Inflammatory macrophage (primary cell): ENCODE results near the gene INSYN2B.

Source experiments
- DNase-seq, 2 donors: peaks; one replicate each; pipeline ENCODE4 v3.0.0-alpha.2; 2020 to 2022

The INSYN2B gene

GRCh38 chr5:169970911-169971765 is 9.2 kb downstream of the INSYN2B start:
- peak; percentile 9 to 34 for DNase-seq

- DNase-seq: peak in 1 of 2 donors; percentile 14
These were observed 10.0 kb downstream of the INSYN2B start for GRCh38 chr5:169970339-169970738.

GRCh38 chr5:169964246-169964645 is 16.0 kb downstream of the INSYN2B start:
- DNase-seq: no peak

DNA sequence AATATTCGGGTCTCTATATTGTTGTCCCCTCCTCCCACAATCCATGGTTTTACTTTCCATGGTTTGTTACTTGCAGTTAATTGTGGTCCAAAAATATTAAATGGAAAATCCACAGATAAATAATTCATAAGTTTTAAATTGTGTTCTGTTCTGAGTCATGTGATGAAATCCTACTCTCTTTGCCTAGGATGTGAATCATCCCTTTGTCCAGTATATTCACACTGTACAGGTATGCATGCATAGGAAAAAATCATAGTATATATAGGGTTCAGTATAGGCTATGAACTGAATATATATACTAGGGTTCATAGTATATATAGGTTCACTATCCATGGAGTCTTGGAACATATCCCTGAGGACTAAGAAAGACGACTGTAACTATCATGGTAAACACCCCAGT is 19.6 kb downstream of the INSYN2B start:
- DNase-seq: no peak

- no peak for DNase-seq
These were observed 22.0 kb downstream of the INSYN2B start for GRCh38 chr5:169958278-169958677.

DNA sequence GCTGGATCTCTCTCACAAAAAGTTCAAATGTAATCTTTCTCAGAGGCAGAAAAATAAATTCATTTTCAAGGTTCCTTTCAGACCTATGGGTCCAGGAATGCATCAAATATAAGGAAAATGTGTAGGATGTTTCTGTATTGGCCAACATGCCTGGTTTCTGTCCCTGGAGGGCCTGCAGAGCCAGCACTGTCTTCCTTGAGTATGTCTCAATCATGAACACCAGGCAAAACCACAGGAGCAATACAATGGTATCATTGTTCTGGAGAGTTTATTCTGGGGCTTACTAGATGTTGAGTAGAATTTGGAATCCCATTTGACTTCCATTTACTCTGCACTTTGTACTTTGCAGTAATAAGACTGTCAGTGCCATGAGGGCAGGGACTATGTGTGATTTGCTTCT is 23.5 kb downstream of the INSYN2B start:
- DNase-seq: no peak

DNA sequence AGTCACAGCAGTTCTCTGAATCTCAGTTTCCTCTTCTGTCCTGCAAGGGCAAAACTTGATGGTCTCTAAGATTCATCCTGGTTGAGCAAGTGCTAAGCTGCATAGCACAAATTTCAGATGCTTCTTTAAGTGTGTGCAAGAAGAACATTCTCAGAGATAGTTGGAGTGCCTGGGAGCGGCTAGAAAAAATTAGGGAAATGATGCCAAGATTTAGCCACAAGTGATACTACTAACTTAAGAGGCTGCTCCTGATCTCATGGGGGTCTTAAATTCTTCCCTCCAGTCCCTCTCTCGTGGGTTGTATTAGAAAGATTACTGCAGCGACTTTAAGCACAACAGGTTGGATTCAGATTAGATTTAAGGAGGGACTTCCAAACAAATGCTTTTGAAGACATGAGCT is 24.2 kb downstream of the INSYN2B start:
- no peak for DNase-seq

GRCh38 chr5:169954786-169955185 is 25.5 kb downstream of the INSYN2B start:
- DNase-seq: no peak

GRCh38 chr5:169953196-169953595 is 27.1 kb downstream of the INSYN2B start:
- DNase-seq: peak; percentile 63 to 79

DNA sequence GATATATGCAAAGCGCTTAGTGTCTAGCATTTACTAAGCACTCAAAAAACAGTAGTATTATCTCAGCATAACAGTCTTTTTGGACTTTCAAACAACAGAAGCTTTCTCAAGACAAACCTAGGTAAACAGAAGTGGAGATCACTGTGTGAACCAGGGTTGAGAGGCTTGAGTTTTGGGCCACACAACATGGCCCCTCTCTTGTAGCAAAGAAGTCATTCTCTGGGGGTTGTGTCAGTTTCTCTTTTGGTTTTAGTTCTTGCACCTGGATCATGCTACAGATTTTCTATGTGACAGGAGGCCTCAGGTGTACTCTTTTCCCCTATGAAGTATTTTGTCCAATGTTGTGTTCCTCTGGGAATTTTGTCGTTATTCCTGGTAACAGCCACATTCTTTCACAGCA is 30.0 kb downstream of the INSYN2B start:
- DNase-seq: no peak

DNA sequence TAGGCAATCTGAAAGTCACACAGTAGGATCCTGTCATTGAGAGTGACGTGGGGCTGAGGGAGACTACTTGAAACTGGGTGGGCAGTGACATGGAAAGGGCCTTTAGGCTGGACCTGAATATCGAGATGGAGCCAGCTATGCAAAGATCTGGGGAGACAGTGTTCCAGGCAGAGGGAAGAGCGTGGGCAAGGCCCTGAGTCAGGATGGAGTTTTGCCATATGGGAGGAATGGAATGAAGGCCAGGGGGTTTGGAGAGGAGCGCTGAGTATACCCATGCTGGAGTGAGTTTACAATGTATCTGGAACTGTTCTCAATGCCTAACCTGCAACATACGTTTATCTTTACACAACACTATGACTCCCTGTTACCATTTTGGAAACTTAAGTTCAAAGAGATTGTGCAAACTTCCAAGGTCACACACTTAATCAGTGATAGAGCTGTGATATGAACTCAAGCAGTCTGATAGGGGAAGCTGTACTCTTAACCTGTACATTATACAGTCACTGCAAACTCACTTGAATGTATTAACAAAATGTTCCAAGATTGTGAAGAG is 33.5 kb downstream of the INSYN2B start:
- DNase-seq: no peak

GRCh38 chr5:169945831-169946261 is 34.4 kb downstream of the INSYN2B start:
- DNase-seq: peak; percentile 13 to 34

DNA sequence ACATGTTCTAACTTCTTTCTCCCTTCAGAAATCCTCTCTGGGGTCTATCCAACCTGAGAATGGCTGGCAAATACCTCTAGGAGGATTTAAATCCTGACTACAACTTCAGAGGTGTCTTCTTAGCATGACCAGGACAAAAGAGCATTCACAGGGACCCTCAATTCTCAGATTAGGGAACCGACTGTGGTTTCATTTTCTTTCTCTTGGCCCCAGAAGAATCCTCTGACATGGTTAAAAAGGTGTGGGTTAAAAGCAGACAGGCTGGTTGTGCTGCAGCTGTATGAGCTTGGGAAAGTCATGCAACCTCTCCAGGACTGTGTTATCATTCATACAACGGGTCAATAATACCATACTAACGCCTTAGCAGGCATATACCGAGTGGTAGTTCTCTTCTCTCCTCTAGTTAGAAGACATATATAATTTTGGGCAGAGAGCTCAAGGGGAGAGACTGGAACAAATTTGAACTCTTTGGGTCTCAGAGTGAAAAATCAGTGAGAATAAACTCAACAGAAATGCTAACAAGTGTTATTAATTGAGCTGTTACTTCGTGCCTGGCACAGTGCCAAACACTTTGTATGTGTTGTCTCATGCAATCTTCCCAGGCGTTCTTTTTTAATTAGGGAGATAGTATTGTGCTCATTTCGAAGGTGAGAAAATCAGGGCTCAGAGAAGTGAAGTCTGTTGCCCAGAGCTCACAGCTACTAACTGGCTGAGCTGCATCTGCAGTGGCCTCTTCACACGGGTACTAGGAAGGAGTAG is 35.2 kb downstream of the INSYN2B start:
- no peak for DNase-seq

- no peak for DNase-seq
These were observed 36.2 kb downstream of the INSYN2B start for GRCh38 chr5:169944115-169944514.

DNA sequence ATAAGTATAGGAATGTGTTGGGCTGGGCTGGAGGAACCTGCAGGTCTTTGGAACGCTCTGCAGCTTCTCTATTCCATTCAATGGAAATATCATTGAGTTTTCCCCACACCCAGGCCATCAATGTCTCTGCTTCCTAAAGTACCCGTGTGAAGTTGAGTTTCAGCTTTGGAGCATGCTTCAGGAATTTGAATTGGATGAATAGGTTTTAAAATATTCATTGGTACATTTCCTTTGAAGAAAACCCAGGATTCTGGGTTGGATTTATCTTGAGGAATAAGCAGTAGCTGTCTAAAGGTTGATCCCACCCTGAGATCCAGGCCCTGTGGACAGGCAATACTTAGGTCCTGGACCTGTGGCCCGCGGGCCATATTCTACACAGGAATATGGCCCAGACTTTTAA is 37.3 kb downstream of the INSYN2B start:
- no peak for DNase-seq

GRCh38 chr5:169942181-169942580 is 38.1 kb downstream of the INSYN2B start:
- no peak for DNase-seq

- DNase-seq: no peak
These were observed 38.8 kb downstream of the INSYN2B start for GRCh38 chr5:169941542-169941941.

- no peak for DNase-seq
These were observed 40.6 kb downstream of the INSYN2B start for GRCh38 chr5:169939731-169940130.

DNA sequence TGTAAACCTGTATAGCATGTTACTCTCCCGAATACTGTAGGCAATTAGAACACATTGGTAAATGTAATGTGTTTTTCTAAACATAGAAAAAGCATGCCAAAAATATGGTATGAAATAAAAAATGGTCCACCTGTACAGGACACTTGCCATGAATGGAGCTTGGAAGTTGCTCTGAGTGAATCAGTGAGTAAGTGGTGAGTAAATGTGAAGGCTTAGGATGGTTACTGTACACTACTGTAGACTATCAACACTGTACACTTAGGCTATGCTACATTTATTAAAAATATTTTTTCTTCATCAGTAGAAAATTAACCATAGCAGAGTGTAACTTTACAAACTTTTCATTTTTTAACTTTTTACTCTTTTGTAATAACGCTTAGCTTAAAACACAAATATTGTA is 41.9 kb downstream of the INSYN2B start:
- no peak for DNase-seq

GRCh38 chr5:169935762-169936161 is 44.5 kb downstream of the INSYN2B start:
- DNase-seq: no peak

- no peak for DNase-seq
These were observed 45.3 kb downstream of the INSYN2B start for GRCh38 chr5:169934990-169935389.

DNA sequence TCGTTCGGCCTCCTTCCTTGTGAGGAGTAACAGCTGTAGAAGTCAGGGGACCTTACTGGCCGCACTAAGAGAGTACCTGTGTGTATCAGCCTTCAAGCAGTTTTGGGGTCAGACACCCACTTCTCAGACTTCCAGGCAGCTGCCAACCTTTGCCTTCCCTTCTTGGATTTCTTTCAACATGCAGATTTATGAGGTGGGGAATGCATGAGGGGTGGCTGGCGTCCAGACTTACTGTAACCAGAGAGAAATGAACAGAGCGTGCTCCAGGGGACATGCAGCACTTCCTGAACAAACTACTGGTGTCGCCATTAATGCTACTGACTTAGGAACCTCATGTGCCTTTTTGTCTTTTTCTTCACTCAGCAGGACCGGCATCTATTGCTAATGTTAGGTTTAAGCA is 46.7 kb downstream of the INSYN2B start:
- DNase-seq: no peak

- DNase-seq: no peak
These were observed 47.2 kb downstream of the INSYN2B start for GRCh38 chr5:169933127-169933526.

- no peak for DNase-seq
These were observed 56.3 kb downstream of the INSYN2B start for GRCh38 chr5:169923988-169924387.
